ENCODE results near the gene FHOD1. TPM values are rescaled to one million over a fixed set of nuclear protein-coding genes. Genes with fewer than 3 reads are reported as not detected.

The FHOD1 gene
- total RNA-seq: 13.5 TPM
- long read RNA-seq, partial matches to known transcripts: 4 of 7 reads
- long read RNA-seq, other reads (novel, unspliced or antisense): 2 of 7 reads

GRCh38 chr16:67247192-67248072, at the start of gene FHOD1:
TSS of gene FHOD1 (minus strand) at chr16:67247481. CDS start at chr16:67247410, 71 bp downstream.
- peak; percentile 85 for ATAC-seq (ENCODE audit: poor library complexity)
- peak; percentile 99 for DNase-seq
- intact Hi-C loops (cut with DNase I): no loop called here

- ATAC-seq (ENCODE audit: poor library complexity) (no peak), DNase-seq (no peak)
- intact Hi-C loops (cut with DNase I): no loop called here
Measured at GRCh38 chr16:67296420-67296819, 49.1 kb upstream of the FHOD1 start.

- intact Hi-C loops (cut with DNase I): no loop called here
- ATAC-seq (ENCODE audit: poor library complexity) (no peak), DNase-seq (no peak)
Measured at GRCh38 chr16:67294938-67295361, 47.7 kb upstream of the FHOD1 start.

- intact Hi-C loops (cut with DNase I): no loop called here
- DNase-seq (no peak), ATAC-seq (ENCODE audit: poor library complexity) (no peak)
Measured at GRCh38 chr16:67294171-67294757, 47.0 kb upstream of the FHOD1 start.

- intact Hi-C loops (cut with DNase I): no loop called here
- DNase-seq (no peak), ATAC-seq (ENCODE audit: poor library complexity) (no peak)
Measured at GRCh38 chr16:67291461-67291860, 44.2 kb upstream of the FHOD1 start.

- DNase-seq: no peak
- no peak for ATAC-seq (ENCODE audit: poor library complexity)
- intact Hi-C loops (cut with DNase I): no loop called here
Measured at GRCh38 chr16:67287960-67288359, 40.7 kb upstream of the FHOD1 start.

- ATAC-seq (ENCODE audit: poor library complexity) (no peak), DNase-seq (no peak)
- intact Hi-C loops (cut with DNase I): no loop called here
Measured at GRCh38 chr16:67286441-67287235, 39.4 kb upstream of the FHOD1 start.

- ATAC-seq (ENCODE audit: poor library complexity) (peak; percentile 70), DNase-seq (no peak)
- intact Hi-C loops (cut with DNase I): no loop called here
Measured at GRCh38 chr16:67284699-67285646, 37.7 kb upstream of the FHOD1 start.

GRCh38 chr16:67283826-67284555, 36.7 kb upstream of the FHOD1 start:
- ATAC-seq (ENCODE audit: poor library complexity): no peak
- intact Hi-C loops (cut with DNase I): no loop called here

GRCh38 chr16:67283039-67283825, 36.0 kb upstream of the FHOD1 start:
- ATAC-seq (ENCODE audit: poor library complexity) (no peak), DNase-seq (no peak)
- intact Hi-C loops (cut with DNase I): no loop called here

More at GRCh38 chr16:67283826-67284555, 36.7 kb upstream of the FHOD1 start:
- DNase-seq: no peak

GRCh38 chr16:67282447-67282805, 35.1 kb upstream of the FHOD1 start:
- intact Hi-C loops (cut with DNase I): no loop called here
- no peak for DNase-seq
- no peak for ATAC-seq (ENCODE audit: poor library complexity)

GRCh38 chr16:67281536-67282446, 34.5 kb upstream of the FHOD1 start:
- DNase-seq: no peak
- no peak for ATAC-seq (ENCODE audit: poor library complexity)
- intact Hi-C loops (cut with DNase I): no loop called here

GRCh38 chr16:67280090-67281015, 33.1 kb upstream of the FHOD1 start:
- ATAC-seq (ENCODE audit: poor library complexity) (no peak), DNase-seq (no peak)
- intact Hi-C loops (cut with DNase I): no loop called here

GRCh38 chr16:67279296-67280089, 32.2 kb upstream of the FHOD1 start, which contains the start of gene PLEKHG4:
TSS of gene PLEKHG4 (plus strand) at chr16:67279532. CDS start at chr16:67280045, 513 bp downstream.
- peak; percentile 84 for DNase-seq

More at GRCh38 chr16:67279296-67280089, 32.2 kb upstream of the FHOD1 start, which contains the start of gene PLEKHG4:
- ATAC-seq (ENCODE audit: poor library complexity): peak; percentile 91
- intact Hi-C loops (cut with DNase I): no loop called here

Data from Right ventricle myocardium superior (tissue), 1 donor.